ENCODE data around the gene PRICKLE3.
A peak's percentile ranks its signal among the peaks of the same experiment; 100 is the strongest.
"Not testable (repeated sequence)": the region's sequence is repeated elsewhere in the genome, so short reads cannot be mapped to it uniquely, and the experiment has no call there.

Gene PRICKLE3

GRCh38 chrX:49183701-49184281 is 2.4 kb downstream of the PRICKLE3 start:
- DNase-seq = no peak

GRCh38 chrX:49179358-49179757 is 6.8 kb downstream of the PRICKLE3 start:
- DNase-seq = no peak

- no peak for DNase-seq
Observed at GRCh38 chrX:49178537-49178936, 7.6 kb downstream of the PRICKLE3 start.

- no peak for DNase-seq
Observed at GRCh38 chrX:49177873-49178480, 8.2 kb downstream of the PRICKLE3 start.

- DNase-seq = no peak
Observed at GRCh38 chrX:49177338-49177833, 8.8 kb downstream of the PRICKLE3 start.

- no peak for DNase-seq
Observed at GRCh38 chrX:49176421-49177326, 9.5 kb downstream of the PRICKLE3 start.

GRCh38 chrX:49175435-49176274 is 10.5 kb downstream of the PRICKLE3 start:
- no peak for DNase-seq

GRCh38 chrX:49174723-49175122 is 11.4 kb downstream of the PRICKLE3 start:
- no peak for DNase-seq

GRCh38 chrX:49173544-49173943 is 12.6 kb downstream of the PRICKLE3 start:
- DNase-seq = not testable (repeated sequence)

GRCh38 chrX:49172280-49172780 is 13.8 kb downstream of the PRICKLE3 start:
- peak in 18 of 58 donors; percentile 1 to 50 (median 12) for DNase-seq

GRCh38 chrX:49171752-49172279 is 14.4 kb downstream of the PRICKLE3 start, which contains the start of gene PLP2:
Gene PLP2 (plus strand): TSS chrX:49171898. CDS start chrX:49172001, 103 bp downstream.
- peak in 5 of 58 donors; percentile 1 to 16 (median 15) for DNase-seq

GRCh38 chrX:49167740-49168108 is 18.4 kb downstream of the PRICKLE3 start:
- no peak for DNase-seq

GRCh38 chrX:49166914-49167739 is 19.0 kb downstream of the PRICKLE3 start:
- peak in 22 of 58 donors; percentile 1 to 50 (median 15) for DNase-seq

- DNase-seq = peak in 52 of 58 donors; percentile 3 to 70 (median 40)
Observed at GRCh38 chrX:49165901-49166881, 20.0 kb downstream of the PRICKLE3 start.

GRCh38 chrX:49164589-49165360 is 21.4 kb downstream of the PRICKLE3 start:
- no peak for DNase-seq

GRCh38 chrX:49163555-49164419 is 22.4 kb downstream of the PRICKLE3 start:
- DNase-seq = peak; percentile 5 to 89 (median 77)
